Astrocyte of the cerebellum (primary cell): ENCODE measurements around the gene CFAP73.

Experiments
- DNase-seq: peaks from one replicate; pipeline ENCODE4 v3.0.0-alpha.2; 2011; ENCODE audit warnings: low read depth
- H3K4me3 ChIP-seq: 2 replicates; pipeline ENCODE4 v1.5.1; 2011; ENCODE audit warnings: mild to moderate bottlenecking, low read depth, low read length, moderate library complexity
- in situ Hi-C: cut with HindIII; loops from 2 replicates; pipeline ENCODE4 v1.10.0; 2017; ENCODE audit warnings: low sequenced_read_pairs
- TF ChIP-seq, protein P1 (sequence below): IDR thresholded peaks from 2 replicates; pipeline ENCODE4 v1.5.1; 2012; ENCODE audit warnings: low read length, low read depth, moderate library complexity, mild to moderate bottlenecking; ENCODE audit errors: missing control alignments

Gene CFAP73

GRCh38 chr12:113162102-113163029 is 12.8 kb downstream of the CFAP73 start:
- TF ChIP-seq, protein P1, sequence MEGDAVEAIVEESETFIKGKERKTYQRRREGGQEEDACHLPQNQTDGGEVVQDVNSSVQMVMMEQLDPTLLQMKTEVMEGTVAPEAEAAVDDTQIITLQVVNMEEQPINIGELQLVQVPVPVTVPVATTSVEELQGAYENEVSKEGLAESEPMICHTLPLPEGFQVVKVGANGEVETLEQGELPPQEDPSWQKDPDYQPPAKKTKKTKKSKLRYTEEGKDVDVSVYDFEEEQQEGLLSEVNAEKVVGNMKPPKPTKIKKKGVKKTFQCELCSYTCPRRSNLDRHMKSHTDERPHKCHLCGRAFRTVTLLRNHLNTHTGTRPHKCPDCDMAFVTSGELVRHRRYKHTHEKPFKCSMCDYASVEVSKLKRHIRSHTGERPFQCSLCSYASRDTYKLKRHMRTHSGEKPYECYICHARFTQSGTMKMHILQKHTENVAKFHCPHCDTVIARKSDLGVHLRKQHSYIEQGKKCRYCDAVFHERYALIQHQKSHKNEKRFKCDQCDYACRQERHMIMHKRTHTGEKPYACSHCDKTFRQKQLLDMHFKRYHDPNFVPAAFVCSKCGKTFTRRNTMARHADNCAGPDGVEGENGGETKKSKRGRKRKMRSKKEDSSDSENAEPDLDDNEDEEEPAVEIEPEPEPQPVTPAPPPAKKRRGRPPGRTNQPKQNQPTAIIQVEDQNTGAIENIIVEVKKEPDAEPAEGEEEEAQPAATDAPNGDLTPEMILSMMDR: no peak
- no peak overlapping the region for H3K4me3 ChIP-seq
- DNase-seq: no peak
- in situ Hi-C loops: loop anchor here (25.0 kb wide), 1 partner anchor 100 kb away; the partner anchor contains the start of gene DTX1

DNA sequence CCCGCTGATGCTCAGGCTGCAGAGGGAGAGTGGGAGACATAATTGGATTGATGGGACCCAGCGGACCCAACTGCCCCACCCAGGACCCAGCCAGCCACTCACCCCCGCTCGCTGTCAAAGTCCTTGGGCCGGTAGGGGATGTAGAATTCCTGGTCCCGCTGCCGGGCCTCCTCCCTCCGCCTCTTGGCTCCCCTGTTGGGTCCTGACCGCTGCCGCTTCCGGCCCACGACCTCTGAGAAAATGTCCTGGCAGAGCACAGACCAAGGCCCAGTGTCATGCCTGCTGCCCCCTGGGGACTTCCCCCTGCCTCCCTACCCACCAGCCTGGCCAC is 13.5 kb downstream of the CFAP73 start:
- TF ChIP-seq, protein P1: no peak
- H3K4me3 ChIP-seq: no peak overlapping the region
- in situ Hi-C loops: loop anchor here (25.0 kb wide), 1 partner anchor 101 kb away; the partner anchor contains the start of gene DTX1
- no peak for DNase-seq

- no peak for DNase-seq
- TF ChIP-seq, protein P1: no peak
- no peak overlapping the region for H3K4me3 ChIP-seq
- in situ Hi-C loops: loop anchor here (25.0 kb wide), 1 partner anchor 102 kb away; the partner anchor contains the start of gene DTX1
Observed at GRCh38 chr12:113164014-113164413, 14.5 kb downstream of the CFAP73 start.

GRCh38 chr12:113165521-113166450 is 16.3 kb downstream of the CFAP73 start:
- in situ Hi-C loops: loop anchor here (25.0 kb wide), 1 partner anchor 103 kb away; the partner anchor contains the start of gene DTX1
- no peak overlapping the region for H3K4me3 ChIP-seq

DNA sequence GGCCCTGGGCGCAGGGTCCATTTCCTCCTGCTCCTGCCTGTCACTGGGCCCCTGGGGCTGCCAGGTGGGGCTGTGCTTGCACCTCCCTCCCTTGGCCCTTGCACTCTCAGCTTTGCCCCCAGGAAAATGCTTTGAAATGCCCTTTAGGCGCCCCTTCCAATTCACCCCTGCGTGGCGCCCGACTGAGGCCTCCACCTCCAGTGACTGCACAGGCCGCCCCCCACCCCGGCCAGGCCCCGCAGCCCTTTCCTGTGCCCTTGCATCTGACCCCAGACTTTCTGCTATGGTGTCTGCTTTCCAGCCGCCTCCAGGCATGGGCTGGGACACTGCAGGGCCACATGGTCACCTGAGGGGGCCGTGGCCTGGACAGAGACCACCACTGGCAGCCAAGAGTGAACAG is 18.3 kb downstream of the CFAP73 start:
- in situ Hi-C loops: loop anchor here (25.0 kb wide), 1 partner anchor 106 kb away; the partner anchor contains the start of gene DTX1
- DNase-seq: no peak
- no peak overlapping the region for H3K4me3 ChIP-seq
- TF ChIP-seq, protein P1: no peak

More at GRCh38 chr12:113165521-113166450, 16.3 kb downstream of the CFAP73 start:
- TF ChIP-seq, protein P1: no peak
- no peak for DNase-seq

DNA sequence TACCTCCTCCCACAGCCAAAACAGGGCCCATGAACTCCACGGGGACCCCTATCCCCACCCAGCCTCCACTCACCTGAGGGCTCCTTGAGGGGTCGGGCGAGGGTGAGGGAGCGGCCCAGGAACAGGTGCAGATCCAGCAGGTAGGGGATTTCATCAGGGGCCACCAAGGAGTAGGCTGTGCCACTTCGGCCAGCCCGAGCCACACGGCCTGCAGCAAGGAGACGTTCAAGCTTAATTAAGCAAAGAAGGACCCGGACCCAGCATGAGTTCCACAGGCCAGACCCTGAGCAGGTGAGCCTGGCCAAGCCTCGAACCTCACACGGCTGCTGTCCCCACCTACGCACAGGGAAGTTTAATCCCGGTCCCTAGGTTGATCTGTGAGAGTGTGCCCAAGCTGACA is 20.2 kb downstream of the CFAP73 start:
- TF ChIP-seq, protein P1: no peak
- no peak for DNase-seq
- no peak overlapping the region for H3K4me3 ChIP-seq
- in situ Hi-C loops: loop anchor here (25.0 kb wide), 1 partner anchor 107 kb away; the partner anchor contains the start of gene DTX1
